Measurements from ENCODE around the gene YJEFN3. TPM values are rescaled to one million over a fixed set of nuclear protein-coding genes. Genes with fewer than 3 reads are reported as not detected.

YJEFN3 gene
- polyA plus RNA-seq, 3 donors: 2.3 TPM; not detected in 2

DNA sequence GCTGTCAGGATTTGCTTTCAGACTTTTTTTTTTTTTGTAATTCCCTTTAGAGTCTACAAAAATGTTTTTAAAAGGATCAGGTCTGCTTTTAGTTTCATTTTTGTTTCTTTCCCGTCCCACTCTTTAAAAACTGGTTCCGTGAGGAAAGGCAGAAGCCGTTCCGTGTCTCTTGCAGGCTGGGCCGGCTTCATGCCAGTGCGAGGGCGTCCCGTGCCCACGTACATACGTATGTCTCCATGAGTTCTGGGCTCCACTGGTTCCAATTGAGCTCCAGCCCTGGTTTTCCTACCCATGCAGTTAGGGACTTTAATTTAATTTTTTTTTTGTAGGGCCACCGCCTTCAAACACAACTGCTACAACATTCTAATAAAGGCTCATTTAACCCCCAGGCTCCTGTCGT is 22.1 kb upstream of the YJEFN3 start:
- H3K4me1 ChIP-seq (ENCODE audit: control insufficient read depth in 1 of 2, insufficient read depth in 2 of 2, low read length in 2 of 2): no peaks in the 10 kb centered on the region
- Mint-ChIP-seq H3K9me3 (peaks cover 0 to 2% (median 0%) of the 10 kb centered on the region in 7 donors), H3K36me3 (peaks cover 63 to 65% of the 10 kb centered on the region in 2 donors), H3K4me1 (no peaks in the 10 kb centered on the region), H3K4me3 (no peak overlapping the region), H3K27me3 (ENCODE audit: low read depth in 3 of 3) (peaks cover 1 to 3% (median 2%) of the 10 kb centered on the region in 3 donors), H3K27ac (peak overlapping the region in 1 of 7 donors; percentile 54)
- H3K36me3 ChIP-seq (replicated peaks in 1 of 2; ENCODE audit: control insufficient read depth in 1 of 2, insufficient read depth in 2 of 2, low read length in 2 of 2): peaks cover 58 to 66% of the 10 kb centered on the region in 2 donors
- intact Hi-C loops (cut with micrococcal nuclease): no loop called here
- DNase-seq: no peak
- WGBS (ENCODE audit: insufficient coverage): over 99% methylated on average over 10 of the region's 12 CpGs
- no peak overlapping the region for H3K27ac ChIP-seq (ENCODE audit: low read depth in 1 of 2, low read length in 2 of 2)
- no peak overlapping the region for H3K9ac ChIP-seq (ENCODE audit: insufficient read depth, low read length, poor library complexity, severe bottlenecking)
- H3K4me3 ChIP-seq (replicated peaks in 1 of 3; ENCODE audit: low read depth in 2 of 3, low read length in 3 of 3): no peak overlapping the region
- H3K79me2 ChIP-seq (ENCODE audit: insufficient read depth, low read length): no peaks in the 10 kb centered on the region
- no peak overlapping the region for H3K4me2 ChIP-seq (replicated peaks; ENCODE audit: extremely low read depth, low read length, poor library complexity, severe bottlenecking)
- H3K9me3 ChIP-seq (replicated peaks in 1 of 2; ENCODE audit: control insufficient read depth in 1 of 2, insufficient read depth in 1 of 2, low read length in 2 of 2): no peaks in the 10 kb centered on the region
- no peaks in the 10 kb centered on the region for H3K27me3 ChIP-seq (ENCODE audit: control insufficient read depth in 2 of 2, insufficient read depth in 2 of 2, low read length in 2 of 2)
- no peaks in the 10 kb centered on the region for H4K20me1 ChIP-seq (ENCODE audit: insufficient read depth, low read length)
- no peak overlapping the region for H2AFZ ChIP-seq (ENCODE audit: insufficient read depth, low read depth, low read length, poor library complexity, severe bottlenecking)
- TF ChIP-seq, protein P1, sequence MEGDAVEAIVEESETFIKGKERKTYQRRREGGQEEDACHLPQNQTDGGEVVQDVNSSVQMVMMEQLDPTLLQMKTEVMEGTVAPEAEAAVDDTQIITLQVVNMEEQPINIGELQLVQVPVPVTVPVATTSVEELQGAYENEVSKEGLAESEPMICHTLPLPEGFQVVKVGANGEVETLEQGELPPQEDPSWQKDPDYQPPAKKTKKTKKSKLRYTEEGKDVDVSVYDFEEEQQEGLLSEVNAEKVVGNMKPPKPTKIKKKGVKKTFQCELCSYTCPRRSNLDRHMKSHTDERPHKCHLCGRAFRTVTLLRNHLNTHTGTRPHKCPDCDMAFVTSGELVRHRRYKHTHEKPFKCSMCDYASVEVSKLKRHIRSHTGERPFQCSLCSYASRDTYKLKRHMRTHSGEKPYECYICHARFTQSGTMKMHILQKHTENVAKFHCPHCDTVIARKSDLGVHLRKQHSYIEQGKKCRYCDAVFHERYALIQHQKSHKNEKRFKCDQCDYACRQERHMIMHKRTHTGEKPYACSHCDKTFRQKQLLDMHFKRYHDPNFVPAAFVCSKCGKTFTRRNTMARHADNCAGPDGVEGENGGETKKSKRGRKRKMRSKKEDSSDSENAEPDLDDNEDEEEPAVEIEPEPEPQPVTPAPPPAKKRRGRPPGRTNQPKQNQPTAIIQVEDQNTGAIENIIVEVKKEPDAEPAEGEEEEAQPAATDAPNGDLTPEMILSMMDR (IDR thresholded peaks at IDR 0.05): no peak

DNA sequence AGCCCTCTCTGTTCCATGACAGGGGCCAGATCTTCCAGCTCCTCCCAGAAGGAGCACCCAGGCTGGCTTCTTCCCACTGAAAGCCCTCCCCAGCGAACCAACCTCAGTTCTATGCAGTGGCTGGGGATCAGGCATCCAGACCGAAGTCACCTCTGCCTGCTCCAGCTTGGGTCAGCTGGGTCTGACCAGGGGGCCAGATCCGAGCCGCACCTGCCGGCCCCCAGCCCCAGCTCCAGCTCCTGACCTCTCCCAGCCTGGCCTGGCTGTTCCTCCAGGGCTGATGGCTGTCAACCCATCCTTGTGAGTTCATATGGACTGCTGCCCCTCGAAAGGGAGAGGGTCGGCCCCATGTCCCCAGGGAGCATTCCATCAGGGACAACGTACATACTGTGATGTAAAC is 21.4 kb upstream of the YJEFN3 start:
- Histone ChIP-seq H3K79me2 (ENCODE audit: insufficient read depth, low read length) (no peaks in the 10 kb centered on the region), H3K27ac (ENCODE audit: low read depth in 1 of 2, low read length in 2 of 2) (no peak overlapping the region), H2AFZ (ENCODE audit: insufficient read depth, low read depth, low read length, poor library complexity, severe bottlenecking) (no peak overlapping the region), H4K20me1 (ENCODE audit: insufficient read depth, low read length) (no peaks in the 10 kb centered on the region), H3K4me2 (replicated peaks; ENCODE audit: extremely low read depth, low read length, poor library complexity, severe bottlenecking) (no peak overlapping the region), H3K9me3 (replicated peaks in 1 of 2; ENCODE audit: control insufficient read depth in 1 of 2, insufficient read depth in 1 of 2, low read length in 2 of 2) (no peaks in the 10 kb centered on the region), H3K36me3 (replicated peaks in 1 of 2; ENCODE audit: control insufficient read depth in 1 of 2, insufficient read depth in 2 of 2, low read length in 2 of 2) (peaks cover 51 to 59% of the 10 kb centered on the region in 2 donors), H3K9ac (ENCODE audit: insufficient read depth, low read length, poor library complexity, severe bottlenecking) (no peak overlapping the region), H3K4me3 (replicated peaks in 1 of 3; ENCODE audit: low read depth in 2 of 3, low read length in 3 of 3) (no peak overlapping the region), H3K4me1 (ENCODE audit: control insufficient read depth in 1 of 2, insufficient read depth in 2 of 2, low read length in 2 of 2) (no peaks in the 10 kb centered on the region), H3K27me3 (ENCODE audit: control insufficient read depth in 2 of 2, insufficient read depth in 2 of 2, low read length in 2 of 2) (no peaks in the 10 kb centered on the region)
- no peak for DNase-seq
- 94% methylated on average over 6 of the region's 8 CpGs for WGBS (ENCODE audit: insufficient coverage)
- peaks cover 2 to 5% (median 3%) of the 10 kb centered on the region in 3 donors for H3K27me3 Mint-ChIP-seq (ENCODE audit: low read depth in 3 of 3)
- H3K4me1 Mint-ChIP-seq: no peaks in the 10 kb centered on the region
- H3K9me3 Mint-ChIP-seq: no peaks in the 10 kb centered on the region
- H3K36me3 Mint-ChIP-seq: peaks cover 55 to 57% of the 10 kb centered on the region in 2 donors
- no peak overlapping the region for H3K4me3 Mint-ChIP-seq
- TF ChIP-seq, protein P1 (IDR thresholded peaks at IDR 0.05): no peak
- peak overlapping the region in 1 of 7 donors; percentile 31 for H3K27ac Mint-ChIP-seq
- intact Hi-C loops (cut with micrococcal nuclease): no loop called here
